MV-4-11 (cell line): ENCODE data around the gene ANGEL2.
"Not testable (repeated sequence)": the region's sequence is repeated elsewhere in the genome, so short reads cannot be mapped to it uniquely, and the experiment has no call there.

Experiments
- DNase-seq: peaks from one replicate; lab custom pipeline; 2025; lab: John Stamatoyannopoulos, UW

The ANGEL2 gene, protein sequence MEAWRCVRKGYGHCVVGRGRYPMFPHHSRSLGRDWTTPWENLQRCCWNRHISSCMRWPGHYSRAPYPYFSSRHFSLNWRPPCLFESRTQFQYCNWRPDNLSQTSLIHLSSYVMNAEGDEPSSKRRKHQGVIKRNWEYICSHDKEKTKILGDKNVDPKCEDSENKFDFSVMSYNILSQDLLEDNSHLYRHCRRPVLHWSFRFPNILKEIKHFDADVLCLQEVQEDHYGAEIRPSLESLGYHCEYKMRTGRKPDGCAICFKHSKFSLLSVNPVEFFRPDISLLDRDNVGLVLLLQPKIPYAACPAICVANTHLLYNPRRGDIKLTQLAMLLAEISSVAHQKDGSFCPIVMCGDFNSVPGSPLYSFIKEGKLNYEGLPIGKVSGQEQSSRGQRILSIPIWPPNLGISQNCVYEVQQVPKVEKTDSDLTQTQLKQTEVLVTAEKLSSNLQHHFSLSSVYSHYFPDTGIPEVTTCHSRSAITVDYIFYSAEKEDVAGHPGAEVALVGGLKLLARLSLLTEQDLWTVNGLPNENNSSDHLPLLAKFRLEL

DNA sequence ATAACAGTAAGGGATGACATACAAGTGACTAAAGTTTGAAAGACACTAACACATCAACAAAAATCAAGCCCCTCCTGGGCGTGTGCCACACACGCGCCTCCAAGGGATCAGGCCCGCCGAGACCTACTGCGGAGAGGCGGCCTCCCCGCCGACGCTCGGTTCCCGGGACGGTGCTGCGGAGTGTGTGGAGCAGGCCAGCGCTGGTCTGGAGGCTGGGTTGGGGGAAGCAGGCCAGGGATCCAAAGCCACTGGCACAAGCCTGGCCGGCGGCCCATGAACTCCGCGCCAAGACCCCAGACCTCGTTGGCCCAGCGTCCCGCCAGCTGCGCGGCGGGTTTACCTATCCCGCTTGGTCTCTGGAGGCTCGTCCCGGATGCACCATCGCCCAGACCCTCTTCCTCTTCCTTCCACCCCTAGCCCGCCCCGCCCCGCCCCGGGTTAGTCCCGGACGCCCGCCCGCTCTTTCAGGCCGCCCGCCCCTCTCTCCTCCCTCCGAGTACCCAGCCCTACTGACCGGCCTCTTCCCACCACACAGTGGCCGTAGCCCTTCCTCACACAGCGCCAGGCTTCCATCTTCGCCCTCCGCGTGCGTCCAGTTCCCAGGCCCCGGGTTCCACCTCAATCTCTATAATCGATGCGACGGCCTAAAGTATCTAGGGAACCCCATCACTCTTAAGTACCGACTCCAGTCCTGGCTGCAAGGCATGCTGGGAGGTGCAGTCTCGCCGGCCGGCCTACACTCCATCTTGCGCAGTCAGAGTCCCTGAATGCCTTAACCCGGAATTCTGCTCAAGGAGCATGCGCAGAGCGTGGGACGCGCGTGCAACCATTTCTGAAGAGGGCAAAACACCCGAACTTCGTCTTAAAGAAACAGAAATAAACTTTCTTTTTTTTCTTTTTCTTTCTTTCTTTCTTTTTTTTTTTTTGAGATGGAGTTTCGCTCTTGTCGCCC, at the start of gene ANGEL2:
TSS of gene ANGEL2 (minus strand) at position 769 of the 952 bp plus-strand sequence. CDS start at position 573, 196 bp downstream.
- peak; percentile 97 for DNase-seq

DNA sequence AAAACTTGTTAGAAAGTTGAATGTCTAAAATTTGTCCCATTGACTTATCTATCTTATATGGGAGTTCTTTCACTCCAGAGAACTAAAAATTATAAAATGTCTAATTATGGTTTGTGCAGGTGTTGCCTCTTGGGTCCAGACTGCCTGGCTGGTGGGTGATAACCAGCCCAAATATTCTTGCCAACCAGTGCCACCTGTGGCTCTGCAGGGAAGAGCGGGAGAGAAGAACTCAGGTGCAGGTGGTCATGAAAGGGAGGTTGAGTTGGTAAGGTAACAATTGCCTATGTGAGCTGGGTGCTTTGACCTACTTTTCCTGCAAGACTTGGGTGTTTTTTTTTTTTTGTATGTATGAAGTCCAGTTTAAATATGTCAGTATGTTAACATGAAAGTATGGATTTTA, 45.6 kb upstream of the ANGEL2 start:
- no peak for DNase-seq

DNA sequence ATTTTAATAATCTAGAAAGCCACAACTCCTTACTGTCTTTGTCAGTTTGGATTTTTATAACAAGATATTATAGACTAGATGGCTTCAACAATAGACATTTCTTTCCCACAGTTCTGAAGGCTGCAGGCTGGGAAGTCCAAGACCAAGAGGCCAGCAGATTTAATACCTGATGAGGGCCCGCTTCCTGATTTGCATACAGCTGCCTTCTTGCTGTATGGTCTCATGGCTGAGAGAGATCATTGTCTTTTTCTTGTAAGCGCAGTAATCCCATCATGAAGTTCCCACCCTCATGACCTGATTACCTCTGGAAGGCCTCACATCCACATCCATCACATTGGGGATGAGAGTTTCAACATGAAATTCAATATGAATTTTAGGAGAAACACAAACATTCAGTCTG, 45.2 kb upstream of the ANGEL2 start:
- no peak for DNase-seq

DNA sequence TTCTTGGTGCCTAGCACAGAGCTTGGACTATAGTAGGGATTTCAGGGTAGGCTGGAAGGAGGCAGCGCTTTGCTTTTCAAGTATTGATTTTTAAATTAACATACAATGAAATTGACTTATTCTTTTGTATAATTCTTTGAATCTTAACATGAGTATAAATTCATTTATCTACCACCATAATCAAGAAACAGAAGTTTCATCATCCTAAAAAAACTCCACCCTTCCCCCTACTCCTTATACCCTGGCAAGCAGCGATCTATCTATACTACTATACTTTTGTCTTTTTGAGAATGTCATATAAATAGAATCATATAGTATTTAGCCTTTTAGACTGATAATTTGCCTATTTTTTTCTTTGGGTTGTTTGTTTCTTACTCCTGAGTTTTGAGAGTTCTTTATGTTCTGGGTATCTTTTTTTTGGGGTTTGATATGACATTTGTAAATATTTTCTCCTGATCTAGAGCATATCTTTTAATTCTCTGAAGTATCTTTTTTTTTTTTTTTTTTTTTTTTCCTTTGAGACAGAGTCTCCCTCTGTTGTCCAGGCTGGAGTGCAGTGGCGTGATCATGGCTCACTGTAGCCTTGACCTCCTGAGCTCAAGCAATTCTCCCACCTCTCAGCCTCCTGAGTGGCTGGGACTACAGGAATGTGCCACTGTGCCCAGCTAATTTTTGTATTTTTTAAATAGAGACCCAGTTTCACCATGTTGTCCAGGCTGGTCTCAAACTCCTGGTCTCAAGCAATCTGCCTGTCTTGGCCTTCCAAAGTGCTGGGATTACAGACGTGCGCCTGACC, 41.8 kb upstream of the ANGEL2 start:
- DNase-seq: no peak

DNA sequence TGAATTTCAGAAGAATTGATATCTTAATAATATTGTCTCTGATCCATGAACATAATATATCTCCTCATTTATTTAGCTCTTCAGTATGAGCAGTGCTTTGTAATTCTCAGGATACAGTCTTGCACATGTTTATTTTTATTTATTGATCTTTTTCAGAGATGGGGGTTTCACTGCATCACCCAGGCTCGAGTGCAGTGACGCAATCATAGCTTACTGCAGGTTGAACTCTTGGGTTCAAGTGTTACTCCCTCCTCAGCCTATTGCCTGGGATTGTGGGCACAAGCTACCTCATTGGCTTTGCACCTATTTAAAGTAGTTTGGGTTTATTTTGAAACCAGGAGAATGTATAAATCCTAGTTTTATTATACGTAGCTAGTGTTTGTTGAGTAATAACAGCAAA, 40.1 kb upstream of the ANGEL2 start:
- no peak for DNase-seq

DNA sequence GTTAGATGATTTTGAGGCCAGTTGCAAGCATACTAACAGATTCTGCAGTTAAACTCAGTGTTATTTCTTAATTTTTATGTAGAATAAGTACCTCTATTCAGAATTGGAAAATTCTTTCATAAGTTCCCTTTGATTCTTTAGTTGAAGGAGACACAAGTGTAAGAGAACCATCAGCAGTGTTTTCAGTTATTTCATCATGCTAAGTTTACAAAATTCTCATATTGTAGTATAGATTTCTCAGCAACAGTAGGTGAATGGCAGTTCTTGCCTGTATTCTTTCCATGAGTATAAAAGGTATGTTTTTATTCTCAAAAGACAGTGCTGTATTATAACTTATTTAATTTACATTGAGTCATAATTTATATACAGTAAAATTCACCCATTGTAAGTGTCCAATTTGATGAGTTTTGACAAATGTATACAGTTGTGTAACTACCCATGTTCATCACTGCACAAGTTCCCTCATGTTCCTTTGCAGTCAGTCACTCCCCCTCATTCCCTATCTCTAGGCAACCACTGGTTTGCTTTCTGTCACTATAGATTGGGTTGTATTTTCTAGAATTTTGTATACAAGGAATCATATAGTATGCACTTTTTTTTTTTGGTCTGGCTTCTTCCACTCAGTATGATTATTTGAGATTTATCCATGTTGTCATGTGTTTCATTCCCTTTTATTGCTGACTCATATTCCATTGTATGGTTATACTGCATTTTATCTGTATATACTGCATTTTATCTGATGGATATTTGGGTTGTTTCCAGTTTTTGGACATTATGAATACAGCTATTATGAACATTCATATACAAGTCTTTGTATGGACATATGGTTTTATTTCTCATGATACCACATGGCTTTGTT, 39.3 kb upstream of the ANGEL2 start:
- DNase-seq: peak; percentile 51

DNA sequence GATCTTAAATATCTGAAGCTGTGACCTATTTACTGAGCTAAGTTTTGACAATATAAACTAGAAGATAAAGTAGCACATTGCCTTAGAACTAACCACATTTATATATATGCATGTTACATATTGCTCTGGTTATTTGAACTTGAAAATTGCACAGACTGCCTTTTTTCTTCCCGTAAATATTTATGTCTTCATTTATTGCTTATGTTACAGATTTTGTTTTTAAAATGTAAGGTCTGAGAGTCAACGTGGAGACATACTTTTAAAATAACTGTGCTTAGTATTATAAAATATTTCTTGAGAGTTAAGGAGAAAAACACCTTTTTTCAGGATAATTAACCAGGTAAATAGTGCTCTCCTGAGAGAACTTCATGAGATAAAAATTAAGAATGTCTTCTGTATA, 38.5 kb upstream of the ANGEL2 start:
- no peak for DNase-seq

DNA sequence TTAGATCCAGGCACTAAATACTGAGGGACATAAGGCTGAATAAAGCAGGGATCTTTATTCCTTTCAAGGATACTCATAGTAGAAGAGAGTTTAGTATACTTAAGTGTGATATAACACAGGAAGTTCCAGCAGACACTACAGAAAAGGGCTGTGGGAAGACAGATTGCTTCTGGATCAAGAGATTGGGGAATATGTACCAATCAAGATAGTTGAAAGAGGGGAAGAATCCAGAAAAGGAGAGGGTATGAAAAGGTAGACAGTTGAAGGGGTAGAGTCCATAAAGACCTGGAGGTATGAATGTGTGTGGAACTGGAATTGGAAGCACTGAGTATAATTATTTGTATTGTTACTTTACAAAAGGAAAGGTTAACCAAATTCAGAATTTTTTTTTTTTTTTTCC, 37.8 kb upstream of the ANGEL2 start:
- DNase-seq: no peak

DNA sequence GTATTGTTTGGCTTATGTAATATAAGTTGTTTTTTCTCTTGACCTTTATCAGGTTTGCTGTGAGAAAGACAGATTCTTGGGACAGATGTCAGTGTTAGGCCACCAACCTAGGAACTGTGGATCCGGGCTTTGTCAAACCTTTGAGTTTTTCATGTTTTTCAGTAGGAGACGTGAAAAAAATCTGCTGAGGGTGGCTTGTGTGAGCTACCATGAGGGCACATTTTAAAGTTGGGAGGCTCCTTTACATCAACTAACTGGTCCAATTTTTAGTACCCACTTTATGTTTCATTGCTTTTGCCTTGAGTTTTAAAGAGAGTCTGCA, 36.2 kb upstream of the ANGEL2 start:
- DNase-seq: no peak

DNA sequence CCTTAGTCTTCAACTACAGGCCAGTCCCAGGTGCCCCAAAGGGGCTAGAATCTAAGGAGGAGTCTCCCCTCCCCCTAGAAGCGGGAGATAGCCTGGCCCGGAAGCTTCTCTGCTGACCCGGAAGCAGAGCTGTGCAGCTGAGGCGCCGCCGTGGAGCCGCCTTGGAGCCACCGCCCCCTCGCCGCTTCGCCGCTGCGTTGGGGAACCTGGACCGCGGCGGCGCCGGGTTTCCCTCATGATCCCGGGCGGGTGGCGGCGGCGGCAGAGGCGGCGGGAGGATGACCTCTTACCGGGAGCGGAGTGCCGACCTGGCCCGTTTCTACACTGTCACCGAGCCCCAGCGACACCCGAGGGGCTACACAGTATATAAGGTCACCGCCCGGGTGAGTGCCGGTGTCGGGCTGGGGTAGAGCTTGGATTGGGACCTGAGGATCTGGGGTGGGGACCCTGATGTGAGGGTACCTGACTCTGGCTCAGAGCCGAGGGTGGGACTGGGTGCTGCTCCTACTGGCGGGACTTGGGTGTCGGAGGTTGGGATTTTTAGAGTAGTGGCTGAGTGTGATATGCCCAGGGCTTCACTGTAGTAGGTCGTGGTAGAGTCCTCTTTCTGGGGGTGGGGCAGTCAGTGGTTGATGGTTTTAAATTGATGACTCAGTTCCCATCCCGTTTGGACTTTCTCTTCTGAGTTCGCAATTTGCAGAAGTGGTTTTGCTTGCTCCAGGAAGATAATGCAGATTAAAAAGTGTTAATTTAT, 35.6 kb upstream of the ANGEL2 start, which contains the start of gene RPS6KC1:
TSS of gene RPS6KC1 (plus strand) at position 115 of the 754 bp plus-strand sequence. CDS start at position 279, 164 bp downstream.
- DNase-seq: peak; percentile 93

DNA sequence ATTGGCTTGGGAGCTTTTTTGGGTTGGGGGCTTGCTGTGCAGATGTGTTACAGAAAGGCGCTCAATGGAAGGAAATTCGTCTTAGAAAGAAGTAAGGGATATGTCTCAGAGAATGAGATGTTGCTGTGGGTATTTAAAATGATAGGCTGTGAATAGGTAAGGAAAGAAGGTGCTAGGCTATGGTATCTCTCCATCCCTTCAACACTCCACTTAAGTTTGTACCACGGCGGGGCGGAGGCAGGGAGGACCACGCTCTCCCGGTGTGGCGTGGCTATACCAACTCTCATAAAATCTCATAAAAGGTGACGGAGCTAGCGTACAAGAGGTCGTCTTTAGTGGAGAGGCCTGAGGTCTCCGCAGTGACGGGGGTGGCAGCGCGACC, 35.1 kb upstream of the ANGEL2 start:
- DNase-seq: no peak

DNA sequence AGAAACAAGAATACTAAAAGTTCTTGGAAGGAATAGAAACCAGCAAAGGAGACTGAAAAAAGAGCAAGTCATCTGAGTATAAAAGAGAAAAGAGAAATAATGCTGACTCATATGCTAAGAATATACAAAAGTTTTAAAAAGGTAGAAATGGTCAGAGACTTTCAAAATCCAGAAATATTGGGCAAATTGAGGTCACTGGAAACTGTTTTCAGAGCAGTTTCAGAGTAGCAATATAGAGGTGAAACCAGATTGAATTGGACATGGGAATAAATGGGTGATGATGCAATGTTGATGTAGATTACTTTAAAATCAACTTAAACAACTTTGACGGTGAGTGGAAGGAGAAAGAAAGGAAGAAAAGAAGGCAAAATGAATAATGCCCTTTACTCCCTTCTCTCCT, 33.6 kb upstream of the ANGEL2 start:
- no peak for DNase-seq

DNA sequence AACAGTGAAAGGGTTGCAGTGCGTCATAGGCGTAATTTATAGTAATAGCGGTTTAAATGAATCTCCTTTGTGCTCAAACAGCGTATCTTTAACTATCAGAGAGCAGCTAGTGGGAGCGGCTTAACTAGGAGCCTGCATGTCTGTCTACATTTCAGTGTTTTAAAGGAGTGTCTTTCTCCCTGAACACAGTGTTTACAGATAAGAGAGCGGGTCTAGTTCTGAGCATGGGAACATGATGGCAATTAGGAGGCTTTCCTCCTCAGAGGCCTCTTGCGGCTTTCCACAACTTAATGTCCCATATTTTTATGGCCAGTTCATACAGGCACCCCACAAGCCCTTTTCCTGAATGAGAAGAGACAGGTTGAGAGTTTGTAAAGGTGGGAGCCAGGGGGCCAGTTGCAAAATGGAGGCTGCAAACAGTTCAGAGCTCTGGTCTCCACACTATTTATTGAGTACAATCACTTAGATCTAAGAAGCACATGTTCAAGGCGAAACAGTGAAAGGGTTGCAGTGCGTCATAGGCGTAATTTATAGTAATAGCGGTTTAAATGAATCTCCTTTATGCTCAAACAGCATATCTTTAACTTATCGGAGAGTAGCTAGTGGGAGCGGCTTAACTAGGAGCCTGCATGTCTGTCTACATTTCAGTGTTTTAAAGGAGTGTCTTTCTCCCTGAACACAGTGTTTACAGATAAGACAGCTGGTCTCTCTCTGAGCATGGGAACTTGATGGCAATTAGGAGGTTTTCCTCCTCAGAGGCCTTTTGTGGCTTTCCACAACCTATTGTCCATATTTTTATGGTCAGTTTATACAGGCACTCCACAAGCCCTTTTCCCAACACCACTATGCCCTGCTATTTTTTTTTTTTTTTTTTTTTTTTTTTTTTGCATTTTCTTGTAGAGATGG, 29.9 kb upstream of the ANGEL2 start:
- not testable (repeated sequence) for DNase-seq

DNA sequence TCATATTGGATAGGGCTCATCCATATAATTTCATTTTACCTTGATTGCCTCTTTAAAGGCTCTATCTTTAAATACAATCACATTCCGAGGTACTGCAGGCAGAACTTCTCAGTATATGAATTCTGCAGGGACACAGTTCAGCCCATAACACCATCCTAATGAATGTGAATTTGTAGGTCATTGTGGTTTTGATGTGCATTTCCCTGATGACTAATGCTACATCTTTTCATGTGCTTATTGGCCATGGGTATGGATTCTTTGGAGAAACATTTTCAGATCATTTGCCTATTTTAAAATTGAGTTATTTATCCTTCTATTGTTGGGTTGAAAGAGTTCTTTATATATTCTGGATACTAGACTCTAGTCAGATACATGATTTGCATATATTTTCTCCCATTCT, 25.8 kb upstream of the ANGEL2 start:
- DNase-seq: no peak

DNA sequence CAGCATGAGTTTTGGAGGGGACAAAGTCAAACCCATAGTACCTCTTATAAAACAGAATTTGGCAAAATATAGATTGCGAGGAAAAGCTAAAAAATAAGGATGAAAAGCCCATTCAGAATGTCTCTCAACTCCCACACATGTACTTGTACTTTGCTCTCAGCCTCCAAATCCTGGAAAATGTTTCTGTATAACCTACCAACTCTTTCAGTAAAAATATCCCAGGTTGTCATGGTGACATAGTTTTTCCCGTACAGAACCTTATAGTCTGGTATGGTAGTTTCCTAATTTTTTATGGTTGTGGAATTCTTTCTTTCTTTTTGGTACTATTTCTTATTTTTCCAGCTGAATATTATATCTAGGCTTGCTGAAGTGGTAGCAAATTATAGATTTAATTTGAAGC, 19.9 kb upstream of the ANGEL2 start:
- no peak for DNase-seq

DNA sequence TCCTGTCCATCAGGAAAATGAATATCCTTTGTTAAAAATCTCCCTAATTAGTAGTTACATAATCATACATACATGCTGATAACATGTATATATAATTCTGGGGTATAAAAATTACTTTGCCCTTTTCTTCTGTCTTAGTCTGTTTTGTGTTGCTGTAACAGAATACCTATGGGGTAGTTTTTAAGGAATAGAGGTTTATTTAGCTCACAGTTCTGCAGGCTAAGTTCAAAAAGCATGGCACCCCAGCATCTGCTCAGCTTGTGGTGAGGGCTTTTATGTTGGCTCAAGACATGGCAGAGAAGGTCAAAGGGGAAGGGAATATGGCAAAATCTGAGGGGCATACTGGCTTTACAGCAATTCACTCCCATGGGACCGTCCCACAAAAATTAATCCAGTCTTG, 19.0 kb upstream of the ANGEL2 start:
- no peak for DNase-seq

DNA sequence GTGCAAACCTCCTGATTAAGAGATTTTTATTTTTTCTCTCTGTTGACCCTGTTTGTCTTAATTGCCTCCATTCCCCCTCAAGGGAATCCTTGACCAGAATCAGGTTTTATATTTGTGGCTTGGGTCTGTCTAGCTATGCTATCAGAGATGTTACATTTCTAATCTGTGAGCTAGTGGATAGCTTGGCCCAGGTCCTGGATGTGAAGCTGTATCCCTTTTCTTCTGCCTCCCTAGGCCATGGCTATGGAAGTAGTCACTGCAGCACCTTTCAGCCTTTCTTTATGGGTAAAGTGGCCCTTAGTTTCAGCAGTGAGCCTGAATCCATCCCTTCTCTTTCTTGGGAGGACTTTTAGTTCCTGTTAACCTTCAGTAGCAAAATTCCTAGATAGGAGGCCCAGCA, 17.0 kb upstream of the ANGEL2 start:
- DNase-seq: no peak

DNA sequence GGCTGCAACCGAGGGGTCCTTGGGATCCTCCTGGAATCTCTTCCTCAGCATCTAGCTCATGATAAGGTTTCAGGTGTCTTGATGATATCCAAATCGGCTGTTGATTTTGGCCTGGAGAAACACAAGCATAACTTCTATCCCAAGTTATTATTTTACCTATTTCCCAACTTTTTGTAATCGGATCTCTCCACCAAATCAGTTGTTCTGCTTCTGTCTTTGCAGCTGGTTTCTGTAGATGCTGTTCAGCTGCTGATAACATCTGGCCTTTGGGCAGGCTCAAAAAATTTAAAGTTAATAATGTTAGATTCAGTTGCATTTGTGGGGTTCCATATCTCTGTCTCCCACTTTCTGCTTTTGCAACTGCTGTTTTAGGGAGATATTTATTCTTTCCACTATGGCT, 11.4 kb upstream of the ANGEL2 start:
- DNase-seq: not testable (repeated sequence)

DNA sequence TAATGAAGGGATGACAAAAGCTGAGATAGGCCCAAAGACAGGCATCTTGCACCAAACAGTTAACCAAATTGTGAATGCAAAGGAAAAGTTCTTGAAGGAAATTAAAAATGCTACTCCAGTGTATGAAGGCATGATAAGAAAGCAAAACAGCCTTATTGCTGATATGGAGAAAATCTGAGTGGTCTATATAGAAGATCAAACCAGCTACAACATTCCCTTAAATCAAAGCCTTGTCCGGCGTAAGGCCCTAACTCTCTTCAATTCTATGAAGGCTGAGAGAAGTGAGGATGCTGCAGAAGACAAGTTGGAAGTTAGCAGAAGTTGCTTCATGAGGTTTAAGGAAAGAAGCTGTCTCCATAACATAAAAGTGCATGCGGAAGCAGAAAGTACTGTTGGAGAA, 4.3 kb upstream of the ANGEL2 start:
- no peak for DNase-seq
